TTC549 (cell line): Measurements from ENCODE around the gene CYP27A1.

Source experiments
- FAIRE-seq: peaks from 2 replicates; lab custom pipeline; 2012; peaks lifted over from hg19 to GRCh38; lab: Jason Lieb, UNC

Gene CYP27A1

DNA sequence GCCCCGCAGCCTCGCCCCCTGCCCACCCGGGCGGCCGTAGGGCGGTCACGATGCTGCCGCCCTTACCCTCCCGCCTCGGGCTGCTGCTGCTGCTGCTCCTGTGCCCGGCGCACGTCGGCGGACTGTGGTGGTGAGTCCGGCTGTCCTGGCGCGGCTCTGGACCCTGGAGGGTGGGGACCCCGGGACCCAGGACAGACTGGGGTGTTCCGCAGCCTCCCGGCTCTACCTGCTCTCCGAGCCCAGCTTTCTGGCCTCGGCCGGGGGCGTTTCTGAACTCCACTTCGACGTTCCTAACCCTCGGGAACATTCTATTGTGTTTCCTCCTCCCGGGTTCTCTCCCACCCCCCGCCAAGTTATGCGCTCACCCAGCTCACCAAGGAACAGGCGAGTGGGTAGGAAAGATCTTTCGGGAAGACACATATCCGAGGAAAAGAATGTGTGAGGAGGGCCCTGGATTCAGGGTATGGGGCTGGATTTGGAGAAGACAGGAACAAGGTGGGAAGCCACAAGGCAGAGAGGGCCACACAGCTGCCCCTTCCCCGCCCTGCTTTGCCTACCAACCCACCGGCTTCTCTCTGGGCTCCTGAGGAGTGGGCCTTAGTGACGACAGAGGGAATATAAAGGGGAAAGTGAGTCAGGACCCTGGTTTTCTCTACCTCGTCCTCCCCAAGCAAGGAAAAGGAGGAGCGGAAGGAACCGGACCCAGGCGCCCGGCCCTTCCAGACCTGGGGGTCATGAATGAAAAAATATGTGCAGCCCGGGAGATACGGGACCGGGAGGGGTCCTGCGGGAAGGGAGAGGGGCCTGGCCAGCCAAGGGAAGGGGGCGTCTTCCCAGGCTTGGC is 78.3 kb downstream of the CYP27A1 start:
- FAIRE-seq: no peak

DNA sequence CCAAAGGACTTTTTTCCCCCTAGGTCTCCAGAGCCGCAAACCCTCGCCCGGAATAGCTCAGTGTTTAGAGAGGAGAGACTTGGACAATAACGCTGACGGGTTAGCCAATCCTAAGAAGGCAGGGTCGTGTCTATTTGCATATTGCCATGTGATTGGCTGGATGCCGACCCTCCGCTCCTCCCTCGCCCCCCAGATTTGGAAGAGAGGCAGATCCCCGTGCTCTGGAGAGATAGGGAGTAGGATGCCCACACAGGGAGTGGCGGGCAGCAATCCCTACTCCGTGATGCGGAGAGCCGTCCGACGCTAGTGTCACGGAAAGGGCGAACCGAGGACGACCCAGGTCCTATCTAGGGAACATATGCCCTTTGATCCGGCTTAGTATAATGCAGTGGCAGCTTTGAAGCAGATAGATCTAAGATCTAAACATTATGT is 79.0 kb downstream of the CYP27A1 start:
- no peak for FAIRE-seq

DNA sequence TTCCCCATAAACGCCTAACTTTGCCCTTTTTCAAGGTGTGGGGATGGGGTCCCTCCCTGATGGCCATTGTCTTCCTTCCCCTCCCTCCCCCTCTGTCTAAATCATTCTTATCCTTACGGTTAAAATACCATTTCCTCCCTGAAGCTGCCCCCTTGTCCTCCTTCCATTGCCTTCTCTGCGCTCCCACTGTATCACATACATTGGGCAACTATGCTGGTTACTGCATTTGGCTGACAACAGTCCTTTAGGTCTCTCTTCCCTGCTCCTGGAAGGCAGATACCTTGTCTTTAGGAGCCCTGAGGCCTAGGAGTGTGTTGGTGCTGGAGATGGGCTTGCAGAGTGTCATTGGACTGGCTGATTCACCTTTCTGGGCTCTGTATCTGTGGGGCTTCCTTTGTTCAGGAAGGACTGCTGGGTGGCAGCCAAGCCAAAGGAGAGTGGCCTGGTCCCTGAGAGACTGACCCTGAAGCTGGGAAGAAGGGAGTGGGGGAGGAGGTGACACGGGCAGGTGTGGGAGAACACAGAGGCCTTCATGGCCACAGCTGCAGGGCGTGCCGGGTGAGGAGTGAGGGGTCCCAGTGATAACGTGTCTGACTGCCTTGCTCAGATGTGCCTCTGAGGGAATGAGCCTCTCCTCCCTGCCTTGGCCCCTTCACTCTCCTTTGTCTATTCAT is 79.8 kb downstream of the CYP27A1 start:
- FAIRE-seq: no peak

DNA sequence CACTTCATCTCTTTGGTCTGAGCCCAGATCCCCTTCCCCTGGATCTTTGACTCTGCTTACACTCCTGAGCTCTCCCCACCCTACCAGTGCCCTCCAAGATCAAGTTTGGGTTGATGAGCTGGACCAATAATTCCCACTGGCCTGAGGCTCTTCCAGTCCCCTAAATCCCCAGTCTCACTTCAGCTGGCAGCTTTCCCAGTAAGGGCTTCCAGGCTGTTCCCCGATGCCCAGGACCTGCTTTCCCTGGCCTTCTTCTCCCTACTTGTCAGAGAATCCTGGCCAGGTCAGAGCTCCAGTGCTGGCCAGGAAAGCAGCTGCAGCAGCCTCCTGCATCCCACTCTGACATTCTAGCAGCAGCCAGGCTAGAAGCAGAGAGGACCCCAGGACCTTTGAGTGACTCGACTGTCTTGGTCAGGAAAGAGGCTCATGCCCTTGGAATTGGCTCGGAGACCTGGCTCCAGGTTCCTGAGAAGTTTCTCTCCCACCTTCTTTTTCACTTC is 81.1 kb downstream of the CYP27A1 start:
- no peak for FAIRE-seq
